HG03025 (cell line): ENCODE results near the gene KLHL29.

Experiments used
- ATAC-seq: cut with Tn5 transposase; IDR thresholded peaks from one replicate; pipeline ENCODE4 v1.9.1; 2021; ENCODE audit warnings: mild to moderate bottlenecking, moderate library complexity; ENCODE audit not compliant: unreplicated experiment, low FRiP score

The KLHL29 gene

GRCh38 chr2:23525137-23525765 lies 140.3 kb downstream of the KLHL29 start:
- no peak for ATAC-seq

GRCh38 chr2:23526114-23526513 lies 141.1 kb downstream of the KLHL29 start:
- ATAC-seq: no peak

- ATAC-seq: no peak
Measured at GRCh38 chr2:23526835-23527790, 142.1 kb downstream of the KLHL29 start.

GRCh38 chr2:23528171-23528570 lies 143.2 kb downstream of the KLHL29 start:
- no peak for ATAC-seq

GRCh38 chr2:23528690-23529089 lies 143.7 kb downstream of the KLHL29 start:
- no peak for ATAC-seq

GRCh38 chr2:23529659-23530058 lies 144.7 kb downstream of the KLHL29 start:
- ATAC-seq: no peak

GRCh38 chr2:23530206-23530908 lies 145.4 kb downstream of the KLHL29 start:
- ATAC-seq: no peak

- ATAC-seq: no peak
Measured at GRCh38 chr2:23530909-23531276, 145.9 kb downstream of the KLHL29 start.

GRCh38 chr2:23531280-23531679 lies 146.3 kb downstream of the KLHL29 start:
- ATAC-seq: no peak

GRCh38 chr2:23531881-23532280 lies 146.9 kb downstream of the KLHL29 start:
- no peak for ATAC-seq

- no peak for ATAC-seq
Measured at GRCh38 chr2:23532391-23533337, 147.7 kb downstream of the KLHL29 start.

- ATAC-seq: no peak
Measured at GRCh38 chr2:23533338-23533695, 148.3 kb downstream of the KLHL29 start.

GRCh38 chr2:23534771-23535170 lies 149.8 kb downstream of the KLHL29 start:
- no peak for ATAC-seq

GRCh38 chr2:23536326-23536725 lies 151.3 kb downstream of the KLHL29 start:
- no peak for ATAC-seq

- ATAC-seq: no peak
Measured at GRCh38 chr2:23537991-23538390, 153.0 kb downstream of the KLHL29 start.

GRCh38 chr2:23538566-23538965 lies 153.6 kb downstream of the KLHL29 start:
- no peak for ATAC-seq

GRCh38 chr2:23540804-23541360 lies 155.9 kb downstream of the KLHL29 start:
- no peak for ATAC-seq

GRCh38 chr2:23541503-23542229 lies 156.7 kb downstream of the KLHL29 start:
- ATAC-seq: no peak

- ATAC-seq: no peak
Measured at GRCh38 chr2:23542230-23542789, 157.3 kb downstream of the KLHL29 start.
